ENCODE data around the gene MAP3K7. TPM values are rescaled to one million over a fixed set of nuclear protein-coding genes. Genes with fewer than 3 reads are reported as not detected.

MAP3K7 gene
- total RNA-seq, 6 donors from 2014 or later, result 13.9 to 36.7 (median 19.1) TPM

- H3K4me1 ChIP-seq, result peaks cover 0 to 3% (median 0%) of the 10 kb centered on the region in 4 donors
- no peaks in the 10 kb centered on the region for H3K27me3 ChIP-seq
- H3K36me3 ChIP-seq, result no peaks in the 10 kb centered on the region
- no peak overlapping the region for H3K27ac ChIP-seq
- no peak overlapping the region for H3K4me3 ChIP-seq
- TF ChIP-seq POLR2A (IDR thresholded peaks at IDR 0.05), result no peak
- no peak for TF ChIP-seq POLR2AphosphoS5 (IDR thresholded peaks at IDR 0.05)
- no peak for TF ChIP-seq CTCF (IDR thresholded peaks at IDR 0.05)
- no peak for TF ChIP-seq EP300 (IDR thresholded peaks at IDR 0.05)
- peak in 1 of 2 donors; percentile 17 for DNase-seq
- H3K9me3 ChIP-seq, result no peaks in the 10 kb centered on the region
- ATAC-seq (ENCODE audit: low FRiP score in 2 of 2), result no peak
- 79 to 85% methylated on average over 9 of the region's 9 CpGs for WGBS, 2 donors
Measured at GRCh38 chr6:90495216-90495817, 91.6 kb downstream of the MAP3K7 start.

GRCh38 chr6:90494067-90494780 is 92.6 kb downstream of the MAP3K7 start:
- Histone ChIP-seq H3K4me3 (no peak overlapping the region), H3K27ac (no peak overlapping the region), H3K27me3 (no peaks in the 10 kb centered on the region), H3K4me1 (peaks cover 0 to 3% (median 0%) of the 10 kb centered on the region in 4 donors), H3K9me3 (no peaks in the 10 kb centered on the region), H3K36me3 (no peaks in the 10 kb centered on the region)
- ATAC-seq (ENCODE audit: low FRiP score in 2 of 2), result peak in 1 of 2 donors; percentile 66
- TF ChIP-seq POLR2AphosphoS5 (IDR thresholded peaks at IDR 0.05) (no peak), CTCF (IDR thresholded peaks at IDR 0.05) (no peak), EP300 (IDR thresholded peaks at IDR 0.05) (no peak), POLR2A (IDR thresholded peaks at IDR 0.05) (no peak)
- DNase-seq, result no peak
- WGBS, 2 donors, result 56 to 65% methylated on average over 7 of the region's 7 CpGs

- ATAC-seq (ENCODE audit: low FRiP score in 2 of 2) (no peak), DNase-seq (no peak)
- no peak overlapping the region for H3K27ac ChIP-seq
- 41 to 58% methylated on average over 2 of the region's 2 CpGs for WGBS, 2 donors
- no peaks in the 10 kb centered on the region for H3K27me3 ChIP-seq
- no peak for TF ChIP-seq EP300 (IDR thresholded peaks at IDR 0.05)
- no peak for TF ChIP-seq POLR2AphosphoS5 (IDR thresholded peaks at IDR 0.05)
- no peak for TF ChIP-seq POLR2A (IDR thresholded peaks at IDR 0.05)
- no peak for TF ChIP-seq CTCF (IDR thresholded peaks at IDR 0.05)
- no peaks in the 10 kb centered on the region for H3K9me3 ChIP-seq
- no peaks in the 10 kb centered on the region for H3K36me3 ChIP-seq
- H3K4me1 ChIP-seq, result peaks cover 0 to 3% (median 0%) of the 10 kb centered on the region in 4 donors
- no peak overlapping the region for H3K4me3 ChIP-seq
Measured at GRCh38 chr6:90493332-90493731, 93.5 kb downstream of the MAP3K7 start.

- H3K27me3 ChIP-seq, result no peaks in the 10 kb centered on the region
- H3K4me1 ChIP-seq, result peaks cover 0 to 3% (median 0%) of the 10 kb centered on the region in 4 donors
- no peaks in the 10 kb centered on the region for H3K36me3 ChIP-seq
- no peak overlapping the region for H3K27ac ChIP-seq
- TF ChIP-seq CTCF (IDR thresholded peaks at IDR 0.05) (no peak), POLR2A (IDR thresholded peaks at IDR 0.05) (no peak), POLR2AphosphoS5 (IDR thresholded peaks at IDR 0.05) (no peak), EP300 (IDR thresholded peaks at IDR 0.05) (no peak)
- H3K9me3 ChIP-seq, result no peaks in the 10 kb centered on the region
- DNase-seq, result no peak
- ATAC-seq (ENCODE audit: low FRiP score in 2 of 2), result no peak
- WGBS, 2 donors, result 93 to 95% methylated on average over 6 of the region's 6 CpGs
- H3K4me3 ChIP-seq, result no peak overlapping the region
Measured at GRCh38 chr6:90492798-90493197, 94.1 kb downstream of the MAP3K7 start.

Data from upper lobe of left lung (tissue), 6 donors.